IPS-15b (cell line): ENCODE results near the gene STK24.

Experiments
- H3K27me3 ChIP-seq: one replicate; pipeline ENCODE4 v1.6.1; 2013; ENCODE audit warnings: low read length; ENCODE audit not compliant: control insufficient read depth, insufficient read depth
- H3K36me3 ChIP-seq: one replicate; pipeline ENCODE4 v1.6.1; 2013; ENCODE audit warnings: low read length; ENCODE audit not compliant: control insufficient read depth, insufficient read depth
- H3K4me1 ChIP-seq: one replicate; pipeline ENCODE4 v1.6.1; 2013; ENCODE audit warnings: mild to moderate bottlenecking, low read length; ENCODE audit not compliant: control insufficient read depth, insufficient read depth
- H3K4me3 ChIP-seq: one replicate; pipeline ENCODE4 v1.5.1; 2013; ENCODE audit warnings: low read depth, low read length
- H3K9ac ChIP-seq: one replicate; pipeline ENCODE4 v1.6.1; 2013; ENCODE audit warnings: low read depth, mild to moderate bottlenecking, low read length
- H3K9me3 ChIP-seq: one replicate; pipeline ENCODE4 v1.6.1; 2013; ENCODE audit warnings: mild to moderate bottlenecking, low read length; ENCODE audit not compliant: control insufficient read depth, insufficient read depth

STK24 gene

DNA sequence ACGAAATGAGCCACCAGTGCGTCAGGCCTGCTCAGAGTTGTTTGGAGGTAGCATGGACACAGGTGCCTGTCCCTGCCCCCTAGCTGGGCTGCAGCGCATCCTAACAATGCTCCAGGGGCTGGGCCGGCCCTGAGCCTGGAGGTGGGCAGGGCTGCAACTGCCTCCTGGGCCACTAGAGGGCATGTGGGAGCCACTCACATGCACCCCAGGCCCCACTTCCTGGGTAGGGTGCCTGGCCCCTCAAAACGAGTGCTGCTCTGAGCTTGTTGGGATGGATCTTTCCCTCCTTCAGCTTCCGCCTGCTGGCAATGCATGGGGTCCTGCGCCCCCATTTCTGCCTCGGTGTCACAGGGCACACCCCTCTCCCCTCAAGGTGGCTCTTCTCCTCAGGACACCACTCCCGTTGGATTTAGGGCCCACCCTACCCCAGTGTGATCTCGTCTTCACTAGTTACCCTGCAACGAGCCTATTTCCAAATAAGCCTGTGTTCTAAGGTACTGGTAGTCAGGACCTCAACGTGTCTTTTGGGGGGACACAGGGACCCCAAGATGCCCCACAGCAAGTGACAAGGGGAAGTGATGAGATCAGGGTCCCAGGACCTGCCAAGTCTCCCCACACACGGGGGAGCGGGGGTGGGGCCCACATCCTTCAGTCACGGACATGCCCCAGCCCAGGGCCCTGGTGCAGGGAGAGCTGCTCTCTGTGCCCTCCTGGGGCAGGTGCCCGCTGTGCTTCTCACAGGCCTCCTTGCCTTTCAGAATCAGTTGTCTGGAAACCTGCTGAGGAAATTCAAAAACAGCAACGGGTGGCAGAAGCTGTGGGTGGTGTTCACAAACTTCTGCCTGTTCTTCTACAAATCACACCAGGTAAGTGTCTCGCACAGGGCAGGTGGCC lies 131.3 kb downstream of the STK24 start:
- Histone ChIP-seq H3K9me3 (no peaks in the 10 kb centered on the region), H3K36me3 (peaks cover 33% of the 10 kb centered on the region), H3K9ac (no peak overlapping the region), H3K4me1 (peaks cover 14% of the 10 kb centered on the region), H3K4me3 (no peak overlapping the region), H3K27me3 (no peaks in the 10 kb centered on the region)

DNA sequence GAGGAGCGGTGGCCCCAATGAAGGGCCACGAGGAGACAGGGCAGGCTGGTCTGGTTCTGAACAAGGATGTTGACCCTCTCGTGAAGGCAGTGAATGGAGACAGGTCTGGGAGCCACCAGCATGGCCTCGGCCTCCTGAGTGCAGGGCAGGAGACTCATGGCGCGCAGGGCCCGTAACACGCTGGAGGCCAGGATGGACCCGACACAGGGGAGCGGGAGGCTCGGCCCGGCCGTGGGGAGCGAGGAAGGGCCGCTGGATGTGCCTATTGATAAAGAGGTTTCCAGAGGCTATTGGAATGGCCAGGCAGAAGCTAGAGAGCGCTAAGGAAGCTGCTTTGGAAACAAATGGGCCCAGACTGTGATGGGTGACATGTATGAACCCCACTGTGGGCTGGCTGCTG lies 132.5 kb downstream of the STK24 start:
- H3K36me3 ChIP-seq: peaks cover 40% of the 10 kb centered on the region
- H3K27me3 ChIP-seq: no peaks in the 10 kb centered on the region
- H3K9ac ChIP-seq: no peak overlapping the region
- H3K9me3 ChIP-seq: no peaks in the 10 kb centered on the region
- H3K4me3 ChIP-seq: no peak overlapping the region
- H3K4me1 ChIP-seq: peaks cover 5% of the 10 kb centered on the region

DNA sequence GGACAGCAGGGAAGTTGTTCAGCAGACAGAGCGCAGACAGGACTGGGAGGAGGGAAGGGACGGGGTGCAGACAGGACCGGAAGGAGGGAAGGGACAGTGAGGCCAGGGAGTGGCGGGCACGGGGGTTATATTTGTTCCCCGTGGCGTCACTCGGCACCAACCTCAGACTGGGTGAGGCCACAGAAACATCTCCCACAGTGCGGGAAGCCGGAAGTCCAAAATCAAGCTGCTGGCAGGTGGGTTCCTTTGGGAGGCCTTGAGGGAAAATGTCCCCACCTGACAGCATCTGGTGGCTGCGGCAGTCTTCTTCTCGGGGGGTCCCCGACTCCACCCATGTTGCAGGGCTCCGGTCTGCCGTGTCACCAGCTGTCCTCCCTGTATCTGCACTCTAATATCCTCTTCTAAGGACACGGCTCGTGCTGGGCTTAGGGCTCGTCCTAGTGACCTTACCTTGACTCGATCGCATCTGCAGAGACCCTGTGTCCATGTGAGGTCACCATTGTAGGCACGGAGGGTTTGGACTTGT lies 133.0 kb downstream of the STK24 start:
- Histone ChIP-seq H3K27me3 (no peaks in the 10 kb centered on the region), H3K4me3 (no peak overlapping the region), H3K9me3 (no peaks in the 10 kb centered on the region), H3K9ac (no peak overlapping the region), H3K4me1 (peaks cover 5% of the 10 kb centered on the region), H3K36me3 (peaks cover 42% of the 10 kb centered on the region)

DNA sequence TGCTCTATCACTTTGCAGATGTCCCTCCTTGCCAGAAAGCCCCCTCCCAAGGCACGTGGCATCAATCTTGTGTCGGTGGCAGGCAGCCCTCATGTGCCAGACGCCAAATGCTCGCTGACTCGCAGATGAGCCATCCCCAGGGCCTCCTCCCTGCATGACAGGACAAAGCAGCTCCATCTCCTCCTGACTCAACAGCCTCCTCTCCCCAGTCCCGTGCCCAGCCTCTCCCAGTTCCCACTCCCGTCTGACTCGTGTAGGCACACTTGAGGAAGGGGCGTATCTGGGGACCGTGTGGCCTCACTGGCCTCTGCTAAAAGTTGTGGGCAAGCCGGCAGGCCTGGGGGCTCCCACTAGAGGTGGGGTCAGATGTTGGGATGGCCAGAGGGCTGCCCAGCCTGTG lies 133.6 kb downstream of the STK24 start:
- H3K9ac ChIP-seq: no peak overlapping the region

DNA sequence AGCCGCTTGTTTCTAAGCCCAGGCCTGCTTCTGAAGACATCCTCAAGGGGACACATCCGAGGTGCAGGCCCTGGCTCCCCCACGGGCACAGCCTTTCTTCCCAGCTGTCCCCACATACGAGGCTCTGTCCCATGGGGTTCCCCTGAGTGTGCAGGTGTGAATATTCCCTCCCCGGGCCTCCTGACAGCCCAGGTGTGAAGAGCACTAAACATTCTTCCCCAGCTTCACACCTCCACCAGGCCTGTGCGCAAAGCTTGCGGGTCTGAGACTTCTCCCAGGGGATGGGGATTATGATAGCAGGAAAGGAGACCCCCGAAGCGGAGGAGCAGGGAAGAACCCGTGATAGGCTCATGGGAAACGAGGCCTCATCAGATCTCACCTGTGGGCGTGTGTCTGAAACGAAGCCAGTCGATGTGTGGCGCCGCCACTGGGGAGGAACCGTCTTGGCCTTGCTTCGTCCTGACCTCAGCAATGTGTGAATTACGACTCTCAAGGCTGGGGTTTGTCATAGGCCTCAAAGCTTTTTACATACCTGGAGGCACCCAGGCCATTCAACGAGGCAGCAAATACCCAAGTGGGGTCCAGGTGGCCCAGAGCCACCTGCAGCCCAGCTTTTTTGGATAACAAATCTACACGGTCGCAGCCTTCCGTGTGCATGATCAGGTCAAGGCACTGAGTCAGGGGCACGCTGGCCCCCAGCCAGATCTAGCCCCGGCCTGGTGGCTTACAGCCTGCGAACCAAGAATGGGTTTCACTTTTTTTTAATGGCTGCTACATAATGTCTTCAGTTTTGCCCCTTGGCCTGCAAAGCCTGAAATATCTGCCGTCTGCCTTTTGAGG lies 134.3 kb downstream of the STK24 start:
- H3K4me1 ChIP-seq: peaks cover 5% of the 10 kb centered on the region
- no peak overlapping the region for H3K9ac ChIP-seq
- no peaks in the 10 kb centered on the region for H3K27me3 ChIP-seq
- no peak overlapping the region for H3K4me3 ChIP-seq
- no peaks in the 10 kb centered on the region for H3K9me3 ChIP-seq
- H3K36me3 ChIP-seq: peaks cover 34% of the 10 kb centered on the region

More for the DNA sequence above, 133.6 kb downstream of the STK24 start:
- no peaks in the 10 kb centered on the region for H3K9me3 ChIP-seq
- H3K36me3 ChIP-seq: peaks cover 40% of the 10 kb centered on the region
- H3K4me1 ChIP-seq: peaks cover 5% of the 10 kb centered on the region
- no peak overlapping the region for H3K4me3 ChIP-seq
- H3K27me3 ChIP-seq: no peaks in the 10 kb centered on the region

DNA sequence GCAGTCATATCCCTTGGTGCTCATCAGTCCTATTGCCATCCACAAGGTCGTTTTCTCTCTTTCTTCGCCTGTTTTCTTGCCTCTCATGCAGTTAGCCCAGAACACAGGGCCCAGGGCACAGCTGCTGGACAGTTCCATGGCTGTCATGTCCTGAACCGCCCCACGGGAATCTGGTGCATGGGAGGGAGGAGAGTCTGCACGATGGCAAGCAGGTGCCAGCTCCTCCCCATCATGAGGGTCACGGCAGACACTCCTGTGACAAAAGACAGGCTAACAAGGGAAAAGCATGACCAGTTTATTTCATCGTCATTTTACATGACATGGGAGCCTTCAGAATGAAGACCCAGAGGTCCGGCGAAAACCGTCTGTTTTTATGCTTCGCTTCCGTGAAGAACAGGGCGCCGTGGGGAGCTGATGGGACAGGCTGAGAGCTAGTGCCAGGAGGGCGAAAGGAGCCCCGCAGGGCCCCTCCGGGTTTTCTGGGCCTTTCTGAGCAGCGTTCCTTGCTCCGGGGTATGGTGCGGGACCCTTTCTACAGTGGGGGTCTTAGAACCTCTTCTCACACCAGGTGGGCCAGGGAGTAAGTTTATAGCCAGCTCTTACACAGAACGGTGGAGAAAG lies 135.7 kb downstream of the STK24 start:
- H3K27me3 ChIP-seq: no peaks in the 10 kb centered on the region
- no peaks in the 10 kb centered on the region for H3K9me3 ChIP-seq
- H3K4me3 ChIP-seq: no peak overlapping the region
- peaks cover 5% of the 10 kb centered on the region for H3K4me1 ChIP-seq
- no peak overlapping the region for H3K9ac ChIP-seq
- H3K36me3 ChIP-seq: peaks cover 20% of the 10 kb centered on the region

DNA sequence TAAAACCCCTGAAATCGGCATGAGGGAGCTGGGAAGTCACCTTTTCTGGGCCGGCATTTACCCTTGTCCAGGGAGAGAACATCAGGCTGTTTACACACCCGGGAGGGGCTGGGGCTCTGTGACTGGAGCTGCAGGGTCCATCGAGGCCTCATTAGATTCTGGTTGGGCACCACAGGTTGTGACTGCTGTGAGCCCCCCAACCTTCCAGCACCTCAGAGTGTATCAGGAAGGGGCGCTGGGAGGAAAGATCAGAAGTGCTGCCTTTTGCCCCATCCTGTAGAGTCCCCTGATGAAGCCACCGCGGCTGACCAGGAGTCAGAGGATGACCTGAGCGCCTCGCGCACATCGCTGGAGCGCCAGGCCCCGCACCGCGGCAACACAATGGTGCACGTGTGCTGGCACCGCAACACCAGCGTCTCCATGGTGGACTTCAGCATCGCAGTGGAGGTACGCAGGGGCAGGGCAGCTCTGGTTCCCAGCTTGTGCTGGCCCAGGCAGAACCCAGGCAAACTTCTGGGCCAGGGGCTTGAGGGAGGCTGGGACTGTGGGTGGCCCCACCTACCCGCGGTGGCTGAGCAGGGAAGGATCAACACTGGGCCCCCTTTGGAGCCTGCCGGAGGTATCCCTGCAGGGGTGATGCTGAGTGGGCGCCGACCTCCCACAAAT lies 136.4 kb downstream of the STK24 start:
- Histone ChIP-seq H3K36me3 (peaks cover 16% of the 10 kb centered on the region), H3K4me1 (peaks cover under 1% of the 10 kb centered on the region), H3K9ac (no peak overlapping the region), H3K9me3 (no peaks in the 10 kb centered on the region), H3K27me3 (no peaks in the 10 kb centered on the region), H3K4me3 (no peak overlapping the region)

DNA sequence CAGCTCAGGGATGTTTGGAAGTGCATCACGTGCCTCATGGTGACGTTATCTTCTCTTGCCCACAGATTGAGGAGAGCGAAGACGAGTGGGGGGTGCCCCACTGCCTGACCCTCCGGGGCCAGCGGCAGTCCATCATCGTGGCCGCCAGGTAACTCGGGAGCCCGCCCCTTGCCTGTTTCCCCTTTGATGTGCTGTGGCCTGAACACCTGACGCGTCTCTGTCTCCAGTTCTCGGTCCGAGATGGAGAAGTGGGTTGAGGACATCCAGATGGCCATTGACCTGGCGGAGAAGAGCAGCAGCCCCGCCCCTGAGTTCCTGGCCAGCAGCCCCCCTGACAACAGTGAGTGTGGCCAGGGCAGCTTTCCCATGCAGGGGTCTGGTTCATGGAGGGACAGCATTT lies 137.0 kb downstream of the STK24 start:
- Histone ChIP-seq H3K9ac (no peak overlapping the region), H3K27me3 (no peaks in the 10 kb centered on the region), H3K36me3 (peaks cover 16% of the 10 kb centered on the region), H3K4me1 (no peaks in the 10 kb centered on the region), H3K9me3 (no peaks in the 10 kb centered on the region), H3K4me3 (no peak overlapping the region)

DNA sequence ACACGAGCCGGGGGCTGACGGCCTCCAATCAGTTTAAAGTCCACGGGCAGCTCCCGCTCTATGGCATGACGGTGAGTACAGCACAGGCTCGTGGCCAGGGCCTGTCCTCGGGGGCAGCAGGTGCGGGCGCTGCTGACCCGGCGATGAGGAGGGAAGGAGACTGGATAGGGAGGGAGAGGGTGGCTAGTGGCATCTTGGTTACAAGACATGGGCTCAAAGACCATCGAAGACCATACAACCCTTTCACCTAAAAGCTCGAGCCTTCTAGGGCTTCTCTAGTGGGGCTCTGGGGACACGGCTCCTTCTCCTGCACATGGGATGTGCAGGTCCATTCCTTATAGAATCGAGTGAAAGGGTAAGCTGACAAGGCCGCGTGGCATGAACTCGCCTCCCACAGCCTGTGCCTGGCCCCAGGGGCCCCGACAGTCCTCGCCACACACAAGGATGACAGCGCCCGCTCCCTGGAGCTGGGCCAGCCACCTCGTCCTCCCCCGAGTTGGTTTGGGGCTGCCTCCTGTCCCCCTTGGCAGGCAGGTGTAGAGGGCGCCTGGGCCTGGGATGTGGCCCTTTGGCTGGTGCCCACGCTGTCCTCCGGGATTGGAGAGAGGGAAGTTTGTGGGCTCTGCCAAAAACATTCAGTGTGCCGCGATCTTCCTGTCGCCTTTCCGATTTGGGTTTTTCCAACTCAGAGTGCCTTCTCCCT lies 137.6 kb downstream of the STK24 start:
- no peaks in the 10 kb centered on the region for H3K9me3 ChIP-seq
- no peak overlapping the region for H3K9ac ChIP-seq
- H3K36me3 ChIP-seq: peaks cover 16% of the 10 kb centered on the region
- no peaks in the 10 kb centered on the region for H3K27me3 ChIP-seq
- no peaks in the 10 kb centered on the region for H3K4me1 ChIP-seq
- no peak overlapping the region for H3K4me3 ChIP-seq

DNA sequence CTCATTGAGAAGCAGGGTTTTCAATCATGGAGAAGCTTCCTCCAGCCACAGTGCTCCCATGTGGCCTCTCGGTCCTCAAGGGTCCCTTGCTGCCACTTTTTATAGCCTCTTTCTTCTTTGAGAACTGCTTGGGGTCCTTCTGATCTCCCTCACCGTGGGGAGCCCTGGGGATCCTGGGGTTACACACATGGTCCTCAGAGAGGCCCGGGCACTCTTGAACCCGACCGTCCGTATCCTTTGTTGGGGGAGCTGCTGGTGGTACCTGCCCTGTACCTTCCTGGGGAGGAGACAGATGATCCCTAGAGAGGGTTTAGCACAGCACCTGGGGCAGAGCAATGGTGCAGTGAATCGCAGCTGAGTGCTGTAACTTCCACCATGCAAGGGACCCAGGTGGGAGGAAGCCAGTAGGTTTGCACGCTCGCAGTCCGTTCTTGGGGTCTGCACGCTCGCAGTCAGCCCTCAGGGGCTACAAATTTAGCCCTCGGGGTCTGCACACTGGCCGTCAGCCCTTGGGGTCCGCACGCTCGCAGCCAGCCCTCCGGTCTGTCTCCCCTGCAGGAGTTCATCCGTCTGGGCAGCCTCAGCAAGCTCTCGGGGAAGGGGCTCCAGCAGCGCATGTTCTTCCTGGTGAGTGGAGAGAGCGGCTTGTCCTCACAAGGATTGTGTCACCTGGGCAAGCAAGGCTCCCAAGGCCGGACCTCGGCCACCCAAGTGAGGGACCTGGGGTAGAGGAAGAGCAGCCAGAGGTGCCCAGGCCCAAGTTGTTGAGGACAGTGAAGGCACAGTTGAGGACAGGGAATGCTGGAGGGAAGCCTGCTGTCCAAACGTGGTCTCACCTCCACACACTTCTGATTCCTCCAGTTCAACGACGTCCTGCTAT lies 138.4 kb downstream of the STK24 start:
- no peaks in the 10 kb centered on the region for H3K27me3 ChIP-seq
- H3K9me3 ChIP-seq: no peaks in the 10 kb centered on the region
- no peaks in the 10 kb centered on the region for H3K4me1 ChIP-seq
- no peak overlapping the region for H3K4me3 ChIP-seq
- no peak overlapping the region for H3K9ac ChIP-seq
- H3K36me3 ChIP-seq: peaks cover 16% of the 10 kb centered on the region
